Cerebellar cortex (tissue), 1 donor: ENCODE results near the gene GSTM1.

Experiments
- DNase-seq: peaks from one replicate; pipeline ENCODE4 v3.0.0-alpha.2; 2015; ENCODE audit warnings: low spot score

The GSTM1 gene

GRCh38 chr1:109687641-109688499 is at the start of gene GSTM1:
TSS of gene GSTM1 (plus strand) at chr1:109687817. CDS start at chr1:109687874, 57 bp downstream.
- DNase-seq = no peak

DNA sequence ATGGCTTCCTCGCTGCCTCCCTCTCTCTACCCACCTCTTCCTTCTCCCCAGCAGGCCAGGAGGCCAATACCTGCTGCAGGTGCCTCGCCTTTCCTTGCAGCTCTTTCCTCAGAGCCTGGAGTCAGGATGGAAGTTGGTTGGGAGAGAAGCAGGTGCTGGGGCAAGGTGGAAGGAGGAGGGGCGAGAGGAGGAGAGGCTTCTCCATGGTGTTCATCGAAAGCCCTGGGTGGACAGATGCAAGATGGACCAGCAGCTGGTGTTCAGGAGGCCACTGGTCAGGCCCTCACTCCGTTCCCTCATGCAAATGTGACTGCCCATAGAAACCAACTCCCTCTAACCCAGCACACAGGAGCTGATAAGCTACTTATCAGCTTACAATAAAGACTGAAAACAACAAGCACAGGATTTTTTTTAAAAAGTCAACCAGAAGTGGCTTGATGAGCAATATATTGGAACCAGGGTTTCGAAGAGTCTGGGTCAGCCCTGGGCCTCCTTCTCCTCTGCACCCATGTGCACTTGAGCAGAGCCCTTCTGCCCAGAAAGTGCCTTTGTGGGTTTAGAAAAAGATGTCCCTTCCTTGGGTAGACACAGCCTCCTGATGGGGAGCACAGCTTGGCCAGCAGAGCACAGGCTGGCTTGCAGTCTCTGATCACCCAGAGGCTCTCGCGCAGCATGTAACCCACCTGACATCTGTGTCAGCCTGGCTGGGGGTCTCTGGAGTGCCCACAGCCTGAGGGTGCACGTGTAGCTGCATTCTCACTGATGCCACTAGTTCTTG is 48.4 kb upstream of the GSTM1 start:
- no peak for DNase-seq

GRCh38 chr1:109639841-109640184 is 47.8 kb upstream of the GSTM1 start:
- DNase-seq = no peak

GRCh38 chr1:109640285-109640865 is 47.2 kb upstream of the GSTM1 start:
- DNase-seq = peak; percentile 75

GRCh38 chr1:109641078-109641740 is 46.4 kb upstream of the GSTM1 start:
- no peak for DNase-seq

DNA sequence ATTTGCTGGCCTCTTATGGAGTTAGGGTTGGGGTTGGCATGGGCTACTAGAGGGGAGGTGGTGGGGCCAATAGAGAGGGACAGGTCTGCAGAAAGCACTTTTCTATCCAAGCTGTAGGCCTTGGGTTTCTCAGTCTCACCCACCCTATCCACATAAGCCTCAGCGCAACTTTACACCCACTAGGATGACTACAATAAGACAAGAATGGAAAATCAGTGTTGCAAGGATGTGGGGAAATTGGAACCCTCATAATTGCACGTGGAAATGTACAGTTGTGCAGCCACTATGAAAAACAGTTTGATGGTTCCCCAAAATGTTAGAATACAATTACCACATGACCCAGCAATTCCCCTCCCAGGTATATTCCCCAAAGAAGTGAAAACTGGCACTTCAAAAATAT is 45.8 kb upstream of the GSTM1 start:
- DNase-seq = no peak

DNA sequence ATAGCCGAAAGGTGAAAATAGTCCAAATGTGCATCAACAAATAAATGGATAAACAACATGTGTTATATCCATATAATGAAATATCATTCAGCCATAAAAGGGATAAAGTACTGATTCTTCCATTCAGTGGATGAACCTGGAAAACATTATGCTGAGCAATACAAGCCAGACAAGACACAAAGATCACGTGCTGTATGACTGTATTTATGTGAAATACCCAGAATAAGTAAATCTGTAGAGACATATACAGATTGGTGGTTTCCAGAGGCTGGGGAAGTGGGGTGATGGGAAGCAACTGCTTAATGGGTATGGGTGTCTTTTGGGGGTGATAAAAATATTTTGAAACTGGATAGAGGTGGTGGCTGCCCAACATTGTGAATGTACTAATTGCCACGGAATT is 45.0 kb upstream of the GSTM1 start:
- DNase-seq = no peak

GRCh38 chr1:109643385-109644230 is 44.0 kb upstream of the GSTM1 start:
- DNase-seq = peak; percentile 74

- DNase-seq = no peak
Measured at GRCh38 chr1:109644670-109645069, 42.9 kb upstream of the GSTM1 start.

- no peak for DNase-seq
Measured at GRCh38 chr1:109649491-109649914, 38.1 kb upstream of the GSTM1 start.

GRCh38 chr1:109650609-109651008 is 37.0 kb upstream of the GSTM1 start:
- no peak for DNase-seq

- DNase-seq = no peak
Measured at GRCh38 chr1:109652402-109652801, 35.2 kb upstream of the GSTM1 start.

DNA sequence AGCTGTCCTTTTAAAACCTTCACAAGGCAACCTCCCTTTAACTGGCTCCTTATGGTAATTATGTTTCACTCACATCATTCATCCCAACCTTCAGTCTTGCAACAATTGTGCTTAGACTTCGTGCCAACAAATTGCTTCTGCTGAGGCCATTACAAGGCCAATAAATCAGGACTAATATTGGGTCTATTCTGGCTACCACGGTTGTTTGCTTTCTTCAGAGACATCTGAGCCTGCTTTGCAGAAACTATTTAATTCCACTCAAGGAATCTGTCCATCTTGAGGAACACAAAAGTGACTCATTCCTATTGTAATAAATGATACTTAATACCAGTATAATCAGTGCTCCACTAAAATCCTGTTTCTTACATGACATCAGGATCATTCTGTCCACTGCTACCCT is 34.3 kb upstream of the GSTM1 start:
- no peak for DNase-seq

GRCh38 chr1:109654519-109654918 is 33.1 kb upstream of the GSTM1 start:
- DNase-seq = no peak

DNA sequence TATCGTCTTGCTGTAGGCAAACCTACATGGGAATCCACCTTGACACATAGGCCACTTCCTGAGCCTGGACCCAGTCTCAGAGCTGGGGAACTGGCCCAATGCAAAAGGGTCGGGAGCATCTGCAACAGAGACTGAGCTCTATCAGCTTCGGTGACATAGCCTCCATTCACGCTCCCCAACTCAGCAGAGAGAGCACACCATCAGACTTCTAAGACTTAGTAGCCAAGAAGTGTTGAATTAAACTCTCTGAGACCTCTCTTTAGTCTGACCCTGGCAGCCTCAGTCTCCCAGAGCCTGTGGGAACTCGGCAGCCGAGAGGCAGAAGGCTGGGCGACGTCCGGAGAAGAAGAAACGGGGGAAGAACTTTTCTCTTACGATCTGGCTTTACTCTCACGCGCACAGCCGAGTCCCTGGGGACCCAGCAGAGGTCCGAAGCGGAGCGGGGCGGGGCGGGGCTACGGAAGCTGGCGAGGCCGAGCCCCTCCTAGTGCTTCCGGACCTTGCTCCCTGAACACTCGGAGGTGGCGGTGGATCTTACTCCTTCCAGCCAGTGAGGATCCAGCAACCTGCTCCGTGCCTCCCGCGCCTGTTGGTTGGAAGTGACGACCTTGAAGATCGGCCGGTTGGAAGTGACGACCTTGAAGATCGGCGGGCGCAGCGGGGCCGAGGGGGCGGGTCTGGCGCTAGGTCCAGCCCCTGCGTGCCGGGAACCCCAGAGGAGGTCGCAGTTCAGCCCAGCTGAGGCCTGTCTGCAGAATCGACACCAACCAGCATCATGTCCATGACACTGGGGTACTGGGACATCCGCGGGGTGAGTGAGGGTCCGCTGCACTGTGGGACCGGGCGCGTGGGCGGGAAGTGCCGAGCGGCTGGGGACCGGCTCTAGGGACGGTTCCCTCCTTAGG is 31.8 kb upstream of the GSTM1 start, which contains the start of gene GSTM4:
Gene GSTM4 (plus strand): TSS at position 485 of the 905 bp plus-strand sequence. CDS start 291 bp downstream, at position 776.
- DNase-seq = peak; percentile 73

DNA sequence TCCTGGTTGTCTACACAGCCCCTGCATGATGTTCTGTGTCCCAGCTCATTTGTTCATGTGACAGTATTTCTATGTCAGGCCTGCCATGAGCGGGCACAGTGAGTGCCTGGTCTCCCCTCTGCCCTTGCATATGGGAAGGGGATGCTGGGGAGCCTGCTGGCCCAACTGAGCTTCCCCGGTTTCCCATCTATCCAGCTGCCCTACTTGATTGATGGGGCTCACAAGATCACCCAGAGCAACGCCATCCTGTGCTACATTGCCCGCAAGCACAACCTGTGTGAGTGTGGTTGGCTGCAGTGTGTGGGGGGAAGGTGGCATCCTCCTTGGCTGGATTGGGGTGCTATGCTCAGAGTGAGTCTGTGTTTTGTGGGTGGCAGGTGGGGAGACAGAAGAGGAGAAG is 30.2 kb upstream of the GSTM1 start:
- no peak for DNase-seq

DNA sequence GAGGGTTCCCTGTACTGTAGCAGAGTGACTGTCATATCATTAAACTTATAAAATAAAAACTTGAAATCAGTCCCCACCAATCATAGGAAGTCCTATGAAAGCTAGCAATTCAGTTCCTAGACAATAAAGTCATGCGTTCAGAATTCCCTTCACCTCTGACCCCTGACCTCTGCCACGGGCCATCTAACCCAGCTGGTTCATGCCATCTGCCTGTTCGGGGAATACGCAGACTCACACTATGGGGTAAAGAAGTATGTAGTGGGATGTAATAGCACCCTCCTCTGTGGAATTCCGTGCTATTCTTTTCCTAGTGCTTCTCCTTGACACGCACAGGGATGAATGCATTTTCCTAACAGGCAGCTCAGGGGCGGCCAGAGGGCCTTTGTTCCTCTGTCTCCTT is 29.6 kb upstream of the GSTM1 start:
- no peak for DNase-seq

- DNase-seq = no peak
Measured at GRCh38 chr1:109658533-109659042, 29.0 kb upstream of the GSTM1 start.

GRCh38 chr1:109659145-109659544 is 28.5 kb upstream of the GSTM1 start:
- no peak for DNase-seq
